Fibroblast of lung (primary cell): Measurements from ENCODE around the gene ATXN1.

Experiments used
- EZH2 ChIP-seq: IDR thresholded peaks from 2 replicates; pipeline ENCODE4 v1.5.1; 2012; ENCODE audit warnings: low read length, control low read depth, mild to moderate bottlenecking; ENCODE audit errors: missing control alignments
- TF ChIP-seq, protein P1 (sequence below), 2 donors: IDR thresholded peaks in 1 of 2; conservative IDR thresholded peaks in 1 of 2; 1 replicate in 1 of 2; 2 replicates in 1 of 2; pipeline ENCODE4 v1.5.1; 2011 to 2012; ENCODE audit warnings: low read length in 2 of 2, control low read depth in 1 of 2, inconsistent platforms in 1 of 2, low read depth in 1 of 2, mild to moderate bottlenecking in 1 of 2

DNA sequence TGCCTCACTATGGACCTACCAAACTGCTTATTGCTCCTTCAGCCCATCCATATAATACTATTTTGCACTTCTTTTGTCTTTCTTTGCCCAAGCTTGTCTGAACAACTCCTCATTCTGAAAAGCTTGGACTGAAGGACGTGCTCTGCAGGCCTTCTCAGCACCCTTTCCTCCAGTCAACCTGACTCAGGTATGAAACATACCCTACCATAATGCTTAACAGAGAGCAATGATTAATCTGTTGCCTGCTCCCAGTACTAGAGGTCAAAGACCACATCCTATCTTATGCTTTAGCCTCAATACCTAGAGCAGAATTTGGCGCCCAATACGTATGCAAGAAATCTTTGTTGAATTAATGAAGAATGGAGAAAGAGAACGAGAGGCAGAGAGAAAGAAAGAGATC is 55.2 kb downstream of the ATXN1 start:
- TF ChIP-seq, protein P1, sequence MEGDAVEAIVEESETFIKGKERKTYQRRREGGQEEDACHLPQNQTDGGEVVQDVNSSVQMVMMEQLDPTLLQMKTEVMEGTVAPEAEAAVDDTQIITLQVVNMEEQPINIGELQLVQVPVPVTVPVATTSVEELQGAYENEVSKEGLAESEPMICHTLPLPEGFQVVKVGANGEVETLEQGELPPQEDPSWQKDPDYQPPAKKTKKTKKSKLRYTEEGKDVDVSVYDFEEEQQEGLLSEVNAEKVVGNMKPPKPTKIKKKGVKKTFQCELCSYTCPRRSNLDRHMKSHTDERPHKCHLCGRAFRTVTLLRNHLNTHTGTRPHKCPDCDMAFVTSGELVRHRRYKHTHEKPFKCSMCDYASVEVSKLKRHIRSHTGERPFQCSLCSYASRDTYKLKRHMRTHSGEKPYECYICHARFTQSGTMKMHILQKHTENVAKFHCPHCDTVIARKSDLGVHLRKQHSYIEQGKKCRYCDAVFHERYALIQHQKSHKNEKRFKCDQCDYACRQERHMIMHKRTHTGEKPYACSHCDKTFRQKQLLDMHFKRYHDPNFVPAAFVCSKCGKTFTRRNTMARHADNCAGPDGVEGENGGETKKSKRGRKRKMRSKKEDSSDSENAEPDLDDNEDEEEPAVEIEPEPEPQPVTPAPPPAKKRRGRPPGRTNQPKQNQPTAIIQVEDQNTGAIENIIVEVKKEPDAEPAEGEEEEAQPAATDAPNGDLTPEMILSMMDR (conservative IDR thresholded peaks at IDR 0.05 in 1 of 2, IDR thresholded peaks at IDR 0.05 in 1 of 2; ENCODE audit: low read depth in 1 of 2, low read length in 2 of 2) = no peak
- no peak for TF ChIP-seq EZH2
